Left forelimb (tissue), 1 donor: ENCODE data around the gene IL1B.

Experiments used
- DNase-seq: peaks from one replicate; pipeline ENCODE4 v3.0.0-alpha.2; 2018; ENCODE audit warnings: low spot score

Gene IL1B

DNA sequence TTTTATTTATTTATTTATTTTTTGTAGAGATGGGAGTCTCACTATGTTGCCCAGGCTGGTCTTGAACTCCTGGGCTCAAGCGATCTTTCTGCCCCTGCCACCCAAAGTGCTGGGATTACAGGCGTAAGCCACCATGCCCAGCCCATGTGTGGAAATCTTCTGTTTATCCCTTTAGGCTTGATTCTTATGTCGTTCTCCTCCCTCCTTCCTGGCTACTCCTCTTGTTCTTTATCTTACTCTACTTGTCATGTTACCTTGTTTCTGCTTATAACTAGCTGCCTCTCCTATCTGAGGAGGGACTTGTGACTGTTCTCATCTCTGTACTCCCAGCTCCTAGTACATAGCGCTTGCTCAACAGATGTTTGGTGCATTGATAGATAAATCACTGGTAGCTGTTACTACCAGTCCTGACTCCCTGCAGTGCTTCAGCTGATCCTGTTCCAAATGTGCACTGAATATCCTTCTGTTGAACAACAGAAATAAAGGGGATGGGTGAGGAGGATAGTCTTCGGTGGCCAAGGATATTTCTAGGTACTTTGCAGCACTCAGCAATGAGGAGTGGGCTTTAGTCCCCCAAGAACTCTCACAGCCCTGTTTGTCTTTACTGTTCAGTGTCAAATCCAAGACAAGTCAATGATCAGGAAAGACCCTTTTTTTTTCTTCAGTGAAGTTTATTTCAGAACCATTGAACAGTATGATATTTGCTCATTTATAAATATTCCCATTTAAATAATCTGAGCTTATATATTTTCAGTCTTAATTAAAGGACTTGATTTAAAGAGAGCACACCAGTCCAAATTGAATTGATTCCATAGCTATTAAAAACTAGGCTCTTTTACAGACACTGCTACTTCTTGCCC lies 7.2 kb downstream of the IL1B start:
- no peak for DNase-seq

DNA sequence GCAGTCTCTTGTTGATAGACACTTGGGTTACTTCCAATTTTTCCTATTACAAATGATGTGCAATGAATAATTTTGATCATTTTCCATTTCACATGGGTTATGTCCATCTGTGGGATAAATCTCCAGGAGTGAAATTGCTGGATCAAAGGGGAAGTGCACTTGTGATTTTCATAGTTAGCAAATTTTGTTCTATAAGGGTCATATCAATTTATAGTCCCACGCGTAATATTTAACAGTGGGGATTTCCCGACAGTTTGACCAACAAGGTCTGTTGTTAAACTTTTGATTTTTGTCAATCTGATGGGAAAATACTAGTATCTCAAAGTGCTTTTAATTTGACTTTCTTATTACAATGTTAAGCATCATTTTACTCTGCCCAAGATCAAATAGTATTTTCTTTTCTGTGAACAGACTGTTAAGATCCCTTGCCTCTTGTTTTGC lies 8.3 kb downstream of the IL1B start:
- no peak for DNase-seq

GRCh38 chr2:112827604-112828185 lies 8.9 kb downstream of the IL1B start:
- no peak for DNase-seq

- DNase-seq = no peak
Observed at GRCh38 chr2:112827009-112827408, 9.6 kb downstream of the IL1B start.

DNA sequence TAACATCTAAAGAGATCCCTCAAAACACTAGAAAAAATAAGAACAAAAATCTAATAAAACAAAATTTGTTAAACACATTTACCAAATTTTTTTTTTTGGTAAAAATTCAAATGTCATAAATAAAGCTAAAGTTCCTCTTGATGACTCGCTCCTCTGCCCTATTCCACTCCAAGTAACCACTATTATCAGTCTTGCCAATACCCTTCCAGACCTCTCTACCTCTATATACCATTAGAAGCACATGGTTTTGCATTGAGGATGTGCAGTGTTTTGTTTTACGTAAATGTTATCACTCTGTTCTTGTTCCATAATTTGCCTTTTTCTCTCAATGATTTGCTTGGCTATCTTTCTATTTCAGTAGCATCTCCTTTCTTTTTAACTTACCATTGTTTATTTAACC lies 10.9 kb downstream of the IL1B start:
- no peak for DNase-seq

- no peak for DNase-seq
Observed at GRCh38 chr2:112824694-112825085, 11.9 kb downstream of the IL1B start.

GRCh38 chr2:112821682-112822081 lies 14.9 kb downstream of the IL1B start:
- no peak for DNase-seq

- DNase-seq = no peak
Observed at GRCh38 chr2:112821142-112821541, 15.4 kb downstream of the IL1B start.

GRCh38 chr2:112820343-112820742 lies 16.2 kb downstream of the IL1B start:
- no peak for DNase-seq

- DNase-seq = no peak
Observed at GRCh38 chr2:112819081-112819480, 17.5 kb downstream of the IL1B start.

GRCh38 chr2:112818094-112818902 lies 18.3 kb downstream of the IL1B start:
- no peak for DNase-seq

GRCh38 chr2:112817082-112817689 lies 19.4 kb downstream of the IL1B start:
- DNase-seq = no peak

DNA sequence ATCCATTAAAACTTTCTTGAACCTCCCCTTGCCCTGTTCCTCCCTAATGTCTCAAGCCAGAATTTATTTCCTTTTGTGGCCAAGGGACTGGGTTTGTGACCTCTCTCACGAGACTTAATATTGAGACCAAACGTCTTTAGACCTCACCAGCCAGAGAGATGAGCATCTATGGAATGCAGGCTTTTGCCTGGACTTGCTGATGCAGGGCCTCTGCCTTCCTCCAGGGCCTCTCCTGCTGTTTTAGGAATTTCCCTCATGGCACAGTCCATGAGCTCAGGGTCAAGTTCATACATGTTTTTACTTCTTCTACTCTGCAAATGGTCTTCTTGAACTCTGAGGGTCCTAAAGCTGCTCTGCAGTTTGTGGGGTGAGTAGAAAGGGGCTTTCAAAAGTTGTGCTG lies 22.3 kb downstream of the IL1B start:
- no peak for DNase-seq

DNA sequence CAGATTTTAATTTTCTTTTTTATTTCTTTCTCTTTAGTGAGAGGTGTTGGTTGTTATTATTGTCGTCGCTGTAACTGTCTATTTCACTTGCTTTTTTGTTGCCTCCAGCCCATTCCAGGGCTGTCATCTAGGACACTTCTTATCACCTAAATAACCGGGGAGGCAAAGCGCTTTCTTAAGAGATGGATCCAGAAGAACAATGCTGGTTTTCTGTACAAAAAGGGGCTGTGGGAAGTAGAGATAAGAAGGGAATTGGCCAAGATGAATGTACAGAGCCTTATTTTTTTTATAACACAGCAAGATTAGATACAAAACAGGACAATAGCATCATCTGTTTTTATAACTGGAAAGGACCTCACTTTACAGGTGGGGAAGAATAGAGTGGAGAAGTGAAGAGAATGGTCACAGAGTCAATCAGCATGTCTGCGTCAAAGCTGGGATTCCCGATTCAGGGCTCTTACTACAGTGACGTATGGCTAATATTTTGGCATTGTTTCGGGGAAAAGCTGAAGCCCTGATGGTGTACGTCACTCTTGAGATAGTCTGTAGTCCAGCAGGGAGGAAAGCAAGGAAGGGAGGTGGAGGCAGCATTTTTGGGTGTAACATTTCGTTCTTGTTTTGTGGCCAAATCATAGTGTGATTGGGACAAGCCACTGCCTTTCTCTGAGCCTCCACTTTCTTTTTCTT lies 23.2 kb downstream of the IL1B start:
- DNase-seq = no peak

GRCh38 chr2:112812318-112813267 lies 24.0 kb downstream of the IL1B start:
- no peak for DNase-seq

- DNase-seq = no peak
Observed at GRCh38 chr2:112811841-112812306, 24.7 kb downstream of the IL1B start.

GRCh38 chr2:112811276-112811831 lies 25.2 kb downstream of the IL1B start:
- no peak for DNase-seq

DNA sequence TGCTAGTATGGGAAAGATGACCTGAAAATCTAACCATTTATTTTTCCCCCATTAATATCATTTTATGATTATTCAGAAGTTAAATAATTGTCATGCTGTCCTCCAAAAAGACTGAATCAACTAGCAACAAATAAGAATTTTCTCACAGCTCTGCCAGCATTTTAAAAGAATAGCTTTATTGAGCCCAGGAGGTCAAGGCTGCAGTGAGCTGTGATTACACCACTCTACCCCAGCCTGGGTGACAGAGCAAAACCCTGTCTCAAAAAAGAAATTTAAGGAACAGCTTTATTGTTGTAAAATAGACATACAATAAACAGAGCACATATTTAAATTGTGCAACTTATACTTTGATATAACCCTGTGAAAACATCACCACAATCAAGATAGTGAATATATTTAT lies 27.5 kb downstream of the IL1B start:
- DNase-seq = no peak

DNA sequence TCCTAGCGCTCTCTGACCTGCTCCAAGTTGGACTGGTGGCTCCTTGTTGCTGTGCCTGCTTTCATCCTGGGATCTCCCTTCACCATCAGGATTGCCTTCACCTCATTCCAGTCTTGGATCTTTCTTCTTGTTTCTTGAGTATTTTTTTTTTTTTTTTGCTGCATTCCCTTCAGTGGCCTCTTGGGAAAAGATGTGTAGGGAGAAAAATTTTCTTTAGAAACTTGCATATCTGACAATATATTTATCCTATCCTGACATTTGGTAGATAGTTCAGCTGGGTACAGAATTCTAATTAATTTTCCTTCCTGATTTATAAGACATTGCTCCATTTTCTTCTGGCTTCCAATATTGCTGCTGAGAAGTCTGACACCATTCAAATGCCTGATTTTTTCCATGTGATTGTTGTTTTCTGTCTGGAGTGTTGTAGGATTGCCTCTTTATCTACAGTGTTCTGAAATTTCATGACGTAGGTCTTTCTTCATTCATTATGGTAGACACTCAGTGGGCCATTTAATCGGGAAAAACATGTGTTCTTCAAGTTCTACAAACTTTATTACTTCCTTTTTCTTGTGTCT lies 29.3 kb downstream of the IL1B start:
- DNase-seq = no peak

GRCh38 chr2:112805542-112805941 lies 31.0 kb downstream of the IL1B start:
- no peak for DNase-seq
